ENCODE measurements around the gene MFRP. TPM values are rescaled to one million over a fixed set of nuclear protein-coding genes. Genes with fewer than 3 reads are reported as not detected.

Gene MFRP
- total RNA-seq, 3 donors from 2014 or later: not detected

- DNase-seq (no peak), ATAC-seq (no peak)
- Histone ChIP-seq H3K36me3 (ENCODE audit: low read depth) (no peaks in the 10 kb centered on the region), H3K4me1 (ENCODE audit: low read depth) (peaks cover 21% of the 10 kb centered on the region), H3K9me3 (no peaks in the 10 kb centered on the region), H3K4me3 (no peak overlapping the region)
- intact Hi-C loops (cut with DNase I, micrococcal nuclease): no loop called here
- TF ChIP-seq CTCF (IDR thresholded peaks at IDR 0.05): no peak
Measured at GRCh38 chr11:119342023-119342300, 4.5 kb downstream of the MFRP start.

- no peak for DNase-seq
- ATAC-seq: no peak
- Histone ChIP-seq H3K4me3 (no peak overlapping the region), H3K4me1 (ENCODE audit: low read depth) (peaks cover 21% of the 10 kb centered on the region), H3K36me3 (ENCODE audit: low read depth) (no peaks in the 10 kb centered on the region), H3K9me3 (no peaks in the 10 kb centered on the region)
- no peak for TF ChIP-seq CTCF (IDR thresholded peaks at IDR 0.05)
- intact Hi-C loops (cut with DNase I, micrococcal nuclease): no loop called here
Measured at GRCh38 chr11:119341222-119342022, 5.1 kb downstream of the MFRP start.

- intact Hi-C loops (cut with DNase I, micrococcal nuclease): no loop called here
- peaks cover 22% of the 10 kb centered on the region for H3K4me1 ChIP-seq (ENCODE audit: low read depth)
- TF ChIP-seq CTCF (IDR thresholded peaks at IDR 0.05): no peak
- ATAC-seq (peak; percentile 40), DNase-seq (peak; percentile 69 to 80 (median 79))
- H3K4me3 ChIP-seq: peak within 1 kb of the TSS; percentile 15
- H3K9me3 ChIP-seq: no peaks in the 10 kb centered on the region
- no peaks in the 10 kb centered on the region for H3K36me3 ChIP-seq (ENCODE audit: low read depth)
Measured at GRCh38 chr11:119340335-119341221, 5.9 kb downstream of the MFRP start, which contains the start of gene C1QTNF5. TSS of gene C1QTNF5 (minus strand) at chr11:119340883. CDS start at chr11:119340397, 486 bp downstream.

GRCh38 chr11:119339589-119340334 is 6.7 kb downstream of the MFRP start:
- ATAC-seq (peak; percentile 76), DNase-seq (peak; percentile 71 to 78 (median 72))
- peak overlapping the region; percentile 15 for H3K4me3 ChIP-seq
- no peaks in the 10 kb centered on the region for H3K36me3 ChIP-seq (ENCODE audit: low read depth)
- peak; percentile 77 for TF ChIP-seq CTCF (IDR thresholded peaks at IDR 0.05)
- intact Hi-C loops (cut with DNase I, micrococcal nuclease): no loop called here
- peaks cover 30% of the 10 kb centered on the region for H3K4me1 ChIP-seq (ENCODE audit: low read depth)
- no peaks in the 10 kb centered on the region for H3K9me3 ChIP-seq

GRCh38 chr11:119338965-119339588 is 7.4 kb downstream of the MFRP start:
- no peaks in the 10 kb centered on the region for H3K9me3 ChIP-seq
- DNase-seq (no peak), ATAC-seq (no peak)
- TF ChIP-seq CTCF (IDR thresholded peaks at IDR 0.05): no peak
- no peaks in the 10 kb centered on the region for H3K36me3 ChIP-seq (ENCODE audit: low read depth)
- H3K4me1 ChIP-seq (ENCODE audit: low read depth): peaks cover 31% of the 10 kb centered on the region
- H3K4me3 ChIP-seq: no peak overlapping the region
- intact Hi-C loops (cut with DNase I, micrococcal nuclease): no loop called here

Data from mucosa of descending colon (tissue), 3 donors.